SKM-1 (cell line): ENCODE measurements around the gene NPM1.
"Not testable (repeated sequence)": the region's sequence is repeated elsewhere in the genome, so short reads cannot be mapped to it uniquely, and the experiment has no call there.

Experiments used
- DNase-seq: peaks from one replicate; lab custom pipeline; 2025; ENCODE audit not compliant: unreplicated experiment; lab: John Stamatoyannopoulos, UW

The NPM1 gene

DNA sequence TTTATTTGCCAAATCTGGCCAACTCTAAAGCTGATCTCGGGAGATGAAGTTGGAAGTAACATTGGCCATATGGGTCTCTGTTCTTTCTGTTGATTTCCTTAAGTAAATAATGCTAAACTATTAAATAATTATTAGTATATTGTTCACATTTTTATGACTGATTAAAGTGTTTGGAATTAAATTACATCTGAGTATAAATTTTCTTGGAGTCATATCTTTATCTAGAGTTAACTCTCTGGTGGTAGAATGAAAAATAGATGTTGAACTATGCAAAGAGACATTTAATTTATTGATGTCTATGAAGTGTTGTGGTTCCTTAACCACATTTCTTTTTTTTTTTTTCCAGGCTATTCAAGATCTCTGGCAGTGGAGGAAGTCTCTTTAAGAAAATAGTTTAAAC, 22.5 kb downstream of the NPM1 start:
- no peak for DNase-seq

DNA sequence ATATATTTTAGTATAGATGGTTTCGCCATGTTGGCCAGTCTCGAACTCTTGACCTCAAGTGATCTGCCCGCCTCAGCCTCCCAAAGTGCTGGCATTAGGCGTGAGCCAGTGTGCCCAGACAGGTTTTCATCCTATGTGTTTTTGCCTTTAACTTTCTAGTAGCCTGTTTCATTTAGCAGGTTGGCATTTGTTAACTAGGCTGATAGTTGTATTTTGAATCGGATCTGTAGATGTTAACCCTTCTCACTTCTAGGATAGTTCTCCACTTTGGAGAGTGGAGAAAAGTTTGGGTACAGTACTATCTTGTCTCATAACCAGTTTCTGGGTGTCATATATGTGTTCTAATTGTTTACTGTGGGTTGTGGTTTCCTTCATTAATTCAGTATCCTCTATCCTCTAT, 24.5 kb downstream of the NPM1 start:
- no peak for DNase-seq

DNA sequence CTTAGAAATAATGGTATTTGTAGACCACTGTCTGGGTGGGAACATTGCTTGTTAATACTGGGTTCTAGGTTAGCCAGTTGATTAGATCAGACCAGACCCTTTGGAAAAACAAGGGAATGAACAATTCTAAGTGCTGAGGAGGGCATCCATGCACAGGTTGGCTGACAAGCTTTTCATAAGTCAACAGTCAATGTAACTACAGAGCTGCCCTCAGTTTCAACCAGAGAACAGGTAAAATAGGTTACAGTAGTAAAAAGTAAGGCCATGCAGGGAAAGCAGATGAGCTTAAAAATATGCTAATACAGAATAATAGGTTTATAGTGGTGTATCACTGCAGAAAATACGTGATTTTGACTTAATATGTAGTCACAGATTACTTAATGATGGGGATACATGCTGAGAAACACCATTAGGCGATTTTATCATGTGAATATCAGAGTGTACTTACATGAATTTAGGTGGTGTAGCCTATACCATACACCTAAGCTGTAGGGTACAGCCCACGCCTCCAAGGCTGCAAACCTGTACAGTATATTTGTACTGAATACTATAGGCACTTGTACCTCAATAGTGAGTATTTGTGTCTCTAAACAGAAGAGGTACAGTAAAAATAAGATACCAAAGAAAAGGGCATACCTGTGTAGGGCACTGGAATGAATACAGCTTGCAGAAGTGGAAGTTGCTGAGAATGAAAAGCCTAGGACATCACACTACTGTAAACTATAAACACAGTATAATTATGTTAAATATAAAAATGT, 25.7 kb downstream of the NPM1 start:
- DNase-seq: no peak

DNA sequence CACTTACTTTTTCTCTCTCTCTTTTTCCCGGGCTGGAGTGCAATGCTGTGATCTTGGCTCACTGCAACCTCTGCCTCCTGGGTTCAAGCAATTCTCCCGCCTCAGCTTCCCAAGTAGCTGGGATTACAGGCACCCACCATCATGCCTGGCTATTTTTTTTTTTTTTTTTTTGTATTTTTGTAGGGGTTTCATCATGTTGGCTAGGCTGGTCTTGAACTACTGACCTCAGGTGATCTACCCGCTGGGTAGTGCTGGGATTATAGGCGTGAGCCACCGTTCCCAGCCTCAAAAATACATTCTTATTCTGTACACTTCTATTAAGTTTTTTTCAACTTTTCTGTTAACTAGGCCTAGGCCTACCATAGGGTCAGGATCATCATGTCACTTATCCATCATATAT, 26.3 kb downstream of the NPM1 start:
- not testable (repeated sequence) for DNase-seq

DNA sequence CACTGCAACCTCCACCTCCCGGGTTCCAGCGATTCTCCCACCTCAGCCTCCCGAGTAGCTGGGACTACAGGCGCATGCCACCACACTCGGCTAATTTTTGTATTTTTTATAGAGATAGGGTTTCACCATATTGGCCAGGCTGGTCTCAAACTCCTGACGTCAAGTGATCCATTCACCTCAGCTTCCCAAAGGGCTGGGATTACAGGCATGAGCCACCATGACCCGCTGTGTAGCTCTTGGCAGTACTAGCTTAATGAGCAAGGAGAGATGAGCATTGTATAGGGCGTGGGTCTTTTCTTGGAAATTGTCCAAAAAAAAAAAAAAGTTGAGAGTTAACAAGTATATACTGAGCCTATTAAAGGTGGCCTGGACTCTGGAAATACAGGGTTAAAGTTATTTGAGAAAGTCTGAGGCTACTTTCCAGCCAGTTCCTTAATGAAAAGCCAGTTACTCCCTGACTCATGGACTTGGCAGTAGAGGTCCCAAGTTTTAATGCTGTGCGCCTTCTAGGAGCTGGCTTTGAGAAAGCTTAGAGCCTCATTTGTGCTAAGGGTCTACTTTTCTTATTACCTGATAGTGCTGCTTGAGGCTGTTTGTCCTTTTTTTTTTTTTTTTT, 27.6 kb downstream of the NPM1 start:
- no peak for DNase-seq

DNA sequence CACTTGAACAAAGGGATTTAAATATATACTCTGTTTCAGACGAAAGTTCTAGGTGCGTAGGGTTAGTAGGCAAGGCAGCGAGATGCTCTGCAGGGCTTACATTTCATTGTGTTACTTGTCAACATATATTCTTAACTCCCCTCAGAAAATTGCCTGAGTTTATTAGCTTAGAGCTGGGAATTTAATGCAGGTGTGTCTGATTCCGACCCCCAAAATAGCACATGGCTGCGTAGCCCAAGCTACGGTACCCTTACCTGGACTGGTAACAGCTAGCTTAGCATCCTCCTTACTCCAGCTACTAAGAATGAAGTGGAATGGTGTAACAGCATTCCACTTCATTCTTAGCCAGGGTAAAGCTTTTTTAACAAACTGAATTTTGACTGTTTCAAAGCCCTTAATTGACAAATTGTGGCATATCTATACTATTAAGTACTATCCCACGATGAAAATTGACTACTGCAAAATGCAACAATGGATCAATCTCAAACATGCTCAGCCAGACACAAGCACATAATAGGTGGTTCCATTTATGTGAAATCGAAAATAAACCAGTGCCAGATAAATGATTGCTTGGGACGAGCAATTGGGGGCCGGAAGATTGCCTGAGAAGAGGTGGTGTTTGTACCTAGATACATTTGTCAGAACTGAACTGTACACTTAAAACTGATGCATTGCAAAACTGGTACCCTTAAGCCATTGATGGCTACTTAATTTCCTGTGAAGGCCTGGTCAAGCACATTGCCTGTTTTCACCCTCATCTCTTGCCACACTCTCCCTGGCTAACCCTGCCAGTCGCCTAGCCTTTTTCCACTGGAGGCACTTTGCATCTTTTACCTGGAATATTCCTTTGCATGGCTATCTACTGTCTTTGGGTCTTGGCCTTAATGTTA, 28.8 kb downstream of the NPM1 start:
- DNase-seq: no peak

DNA sequence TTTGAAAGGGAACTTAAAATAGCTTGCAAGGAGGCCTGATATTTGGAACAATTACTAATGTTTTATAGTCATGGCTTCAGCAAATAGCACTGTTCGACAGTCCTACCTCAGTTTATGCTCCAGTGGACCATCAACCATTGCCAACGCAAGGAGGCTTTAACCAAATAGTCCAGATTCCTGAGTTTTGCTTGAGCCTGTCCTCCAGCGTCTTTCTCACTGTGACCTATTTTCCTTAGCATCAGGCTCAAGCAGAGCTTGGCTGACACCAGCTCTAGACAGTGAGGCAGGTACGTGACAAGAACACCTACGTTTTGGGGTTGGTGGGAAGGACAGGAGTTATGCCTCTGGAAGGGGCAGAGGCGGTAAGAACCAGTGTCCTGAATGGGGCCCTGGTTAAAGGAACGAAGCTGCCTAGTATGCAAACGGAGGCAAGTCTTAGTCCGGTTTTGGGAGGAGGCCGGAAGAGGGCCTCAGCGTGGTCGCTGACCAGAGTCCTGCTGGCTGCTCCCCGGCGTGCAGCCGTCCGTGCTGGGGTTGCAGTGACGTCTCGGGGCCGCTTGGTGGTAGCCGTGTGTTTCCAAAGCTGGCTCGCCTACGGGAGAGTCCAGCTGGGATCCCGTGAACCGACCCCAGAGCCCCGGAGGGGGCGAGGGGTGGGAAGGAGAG, 30.8 kb downstream of the NPM1 start:
- peak; percentile 16 for DNase-seq

DNA sequence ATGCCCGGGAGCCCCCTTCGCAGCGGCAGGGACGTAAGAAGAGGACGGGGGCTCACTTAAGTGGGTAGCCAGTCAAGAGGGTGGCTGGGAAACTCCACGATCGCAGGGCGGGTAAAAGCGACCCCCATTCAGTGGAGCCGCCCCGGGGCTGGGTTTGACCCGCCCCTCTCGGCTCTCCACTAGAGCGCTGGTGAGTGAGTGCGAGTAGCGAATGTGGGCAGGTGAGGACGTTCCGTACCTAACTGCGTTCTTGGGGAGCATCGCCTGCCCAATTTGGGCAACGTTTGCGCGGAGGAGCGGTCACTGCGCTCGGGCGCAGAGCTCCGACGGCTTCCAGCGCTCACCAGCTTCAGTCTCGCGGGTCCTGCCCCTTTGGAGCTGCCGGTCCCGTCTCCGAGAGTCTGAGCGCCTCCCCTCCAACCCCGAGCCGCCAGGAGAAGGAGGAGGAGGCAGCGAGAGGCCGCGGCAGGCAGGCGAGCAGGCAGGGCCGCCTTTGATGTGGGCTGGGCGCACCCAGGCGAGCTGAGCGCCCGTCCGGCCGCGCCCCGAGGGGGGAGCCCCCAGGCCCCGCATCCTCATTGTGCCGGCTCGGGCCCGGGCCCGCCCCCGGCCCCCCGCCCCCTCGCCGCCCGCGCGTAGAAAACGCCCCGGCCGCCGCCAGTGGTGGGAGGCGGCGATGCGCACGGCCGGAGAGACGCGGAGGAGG, 31.5 kb downstream of the NPM1 start, which contains the start of gene FGF18:
Gene FGF18, plus strand, starts transcription at position 666 of the 706 bp plus-strand sequence. CDS start 553 bp downstream, outside the sequence.
- DNase-seq: no peak

DNA sequence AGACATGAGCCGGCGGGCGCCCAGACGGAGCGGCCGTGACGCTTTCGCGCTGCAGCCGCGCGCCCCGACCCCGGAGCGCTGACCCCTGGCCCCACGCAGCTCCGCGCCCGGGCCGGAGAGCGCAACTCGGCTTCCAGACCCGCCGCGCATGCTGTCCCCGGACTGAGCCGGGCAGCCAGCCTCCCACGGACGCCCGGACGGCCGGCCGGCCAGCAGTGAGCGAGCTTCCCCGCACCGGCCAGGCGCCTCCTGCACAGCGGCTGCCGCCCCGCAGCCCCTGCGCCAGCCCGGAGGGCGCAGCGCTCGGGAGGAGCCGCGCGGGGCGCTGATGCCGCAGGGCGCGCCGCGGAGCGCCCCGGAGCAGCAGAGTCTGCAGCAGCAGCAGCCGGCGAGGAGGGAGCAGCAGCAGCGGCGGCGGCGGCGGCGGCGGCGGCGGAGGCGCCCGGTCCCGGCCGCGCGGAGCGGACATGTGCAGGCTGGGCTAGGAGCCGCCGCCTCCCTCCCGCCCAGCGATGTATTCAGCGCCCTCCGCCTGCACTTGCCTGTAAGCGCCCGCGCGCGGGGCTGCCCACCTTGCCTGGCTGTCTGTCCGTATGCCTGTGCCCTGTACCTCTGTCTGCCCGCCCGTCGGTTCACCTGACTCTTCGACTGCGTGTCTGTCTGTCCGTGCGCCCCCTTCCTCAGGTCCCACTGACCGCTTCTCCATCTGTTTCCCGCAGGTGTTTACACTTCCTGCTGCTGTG, 32.2 kb downstream of the NPM1 start:
- DNase-seq: no peak

DNA sequence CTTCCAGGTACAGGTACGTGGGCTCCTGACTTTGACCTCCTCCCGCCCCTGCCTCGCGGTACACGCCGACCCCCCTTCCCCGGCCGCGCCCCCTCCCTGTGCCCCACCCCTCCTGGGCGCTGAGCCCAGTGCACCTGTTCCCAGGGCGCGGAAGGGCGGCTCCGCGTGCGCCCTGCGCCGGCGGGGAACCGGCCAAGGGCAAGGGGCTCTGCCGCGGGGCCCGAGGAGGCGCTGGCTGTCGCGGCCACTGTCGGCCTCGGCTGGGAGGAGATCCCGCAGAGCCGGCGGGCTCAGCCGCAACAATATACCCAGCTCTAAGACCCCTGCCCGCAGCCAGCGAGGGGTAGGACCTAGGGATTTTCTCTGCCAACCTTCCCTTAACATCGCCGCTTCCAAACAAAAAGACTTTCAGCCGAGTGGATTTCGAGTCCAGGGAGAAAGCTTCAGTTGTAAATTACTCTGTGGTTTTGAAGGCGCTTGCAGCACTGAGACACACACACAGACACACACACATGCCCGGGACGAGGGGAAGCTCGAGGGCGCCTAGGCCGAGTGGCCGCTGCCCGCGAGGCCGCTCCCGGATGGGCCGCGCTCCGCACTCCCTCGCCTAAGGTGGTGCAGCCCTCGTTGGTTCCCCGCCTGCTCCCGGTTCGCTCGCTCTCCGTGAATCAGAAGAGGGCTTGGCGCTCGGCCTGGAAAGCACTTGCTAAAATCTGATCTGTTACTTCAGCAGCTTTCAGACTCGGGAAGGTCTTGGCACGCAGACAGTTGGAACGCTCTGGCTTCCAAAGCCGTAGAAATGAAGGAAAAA, 33.0 kb downstream of the NPM1 start:
- no peak for DNase-seq

DNA sequence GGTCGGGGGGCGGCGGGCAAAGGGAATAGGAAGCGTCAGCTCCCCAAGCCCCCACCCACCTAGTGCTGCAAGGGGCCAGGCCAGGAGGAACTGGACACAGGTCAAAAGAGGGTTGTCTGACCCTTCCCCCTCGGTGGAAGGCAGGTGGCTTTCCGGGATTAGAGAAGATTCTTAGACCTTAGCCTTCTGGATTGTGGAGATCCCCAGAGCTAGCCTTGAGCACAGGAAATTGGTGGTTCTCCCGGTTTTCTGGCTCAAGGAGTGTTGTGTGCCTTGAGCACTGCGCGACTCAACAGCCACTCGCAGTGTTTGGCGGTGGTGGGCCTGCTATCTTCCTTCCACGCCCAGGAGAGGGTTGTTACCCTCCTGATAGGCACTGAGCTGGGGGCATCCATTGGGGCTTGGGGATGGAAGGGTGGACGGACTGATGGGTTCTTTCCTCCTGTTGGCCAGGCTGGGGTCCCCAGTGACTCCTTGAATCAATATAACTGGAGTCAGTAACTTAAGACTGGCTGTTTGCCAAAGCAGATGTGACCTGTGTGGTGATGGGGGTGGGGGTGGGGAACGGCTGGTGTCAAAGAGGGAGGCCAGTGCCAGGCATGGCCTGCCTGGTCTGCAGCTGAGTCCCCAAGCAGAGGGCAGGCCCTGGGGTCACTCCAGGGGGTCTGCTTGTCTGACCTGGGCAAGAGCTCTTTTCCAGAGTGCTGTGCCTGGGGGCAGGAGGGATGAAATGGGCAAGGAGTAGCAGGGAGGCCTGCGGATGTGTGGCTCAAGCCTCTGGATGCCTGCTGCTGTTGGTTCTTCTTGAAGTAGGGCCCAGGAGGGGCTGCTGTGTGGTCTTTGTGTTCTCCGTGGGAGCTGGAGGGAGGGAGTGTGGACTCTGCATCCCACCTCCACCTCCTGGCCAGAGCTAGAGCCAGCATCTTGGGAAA, 33.9 kb downstream of the NPM1 start:
- no peak for DNase-seq

DNA sequence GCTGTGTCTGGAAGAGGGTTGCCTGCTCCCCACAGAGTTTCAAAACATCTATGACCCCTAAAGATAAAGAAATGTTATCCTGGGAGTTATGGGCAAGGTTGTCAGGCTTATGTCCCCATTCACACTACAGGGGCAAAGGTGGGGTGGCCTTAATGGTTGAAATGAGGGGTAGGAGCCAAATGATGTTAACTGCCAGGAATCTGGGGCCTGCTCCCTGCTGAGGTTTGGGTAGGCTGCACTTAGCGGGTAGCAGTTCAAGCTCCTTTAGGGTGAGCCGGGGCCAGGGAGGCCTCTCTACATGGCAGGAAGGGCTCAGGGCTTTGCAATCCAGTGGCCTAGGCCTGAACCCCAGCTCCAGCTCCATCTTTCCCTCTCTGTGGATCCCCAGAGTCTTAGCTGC, 34.8 kb downstream of the NPM1 start:
- DNase-seq: no peak

DNA sequence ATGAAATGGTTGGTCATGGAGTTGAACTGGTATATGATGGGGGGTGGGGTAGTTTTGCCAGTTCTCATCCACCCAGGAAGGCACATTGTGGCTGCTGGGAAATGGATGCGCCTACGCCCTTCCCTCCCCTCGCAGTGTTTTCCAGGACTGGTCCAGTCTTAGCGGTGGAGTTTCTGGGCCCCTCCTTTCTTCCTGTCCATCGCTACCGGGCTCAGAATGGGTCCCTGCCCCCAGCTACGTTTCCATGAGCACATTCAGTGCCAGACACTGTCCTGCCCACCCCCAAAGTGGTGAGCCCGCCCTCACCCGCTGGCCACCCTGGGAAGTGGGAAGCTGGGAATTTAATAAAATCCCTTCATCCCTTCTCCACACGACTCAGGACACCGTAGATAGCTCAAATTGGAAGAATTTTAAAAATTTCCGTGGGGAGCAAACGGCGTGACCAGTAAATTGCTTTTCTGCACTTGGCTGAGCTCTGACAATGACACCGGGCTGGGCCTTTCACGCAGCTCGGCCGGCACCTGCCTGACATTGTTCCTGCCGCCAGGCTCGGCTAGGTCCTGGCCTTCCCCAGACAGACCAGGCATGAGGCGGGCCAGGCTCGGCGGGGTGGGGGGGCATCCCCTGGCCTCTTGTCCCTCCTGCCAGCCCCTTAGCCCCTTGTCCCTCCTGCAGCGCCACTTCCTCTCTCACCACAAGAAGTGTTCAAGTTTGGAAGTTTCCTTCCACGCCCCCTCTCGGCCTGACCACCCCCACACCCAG, 35.4 kb downstream of the NPM1 start:
- DNase-seq: no peak

DNA sequence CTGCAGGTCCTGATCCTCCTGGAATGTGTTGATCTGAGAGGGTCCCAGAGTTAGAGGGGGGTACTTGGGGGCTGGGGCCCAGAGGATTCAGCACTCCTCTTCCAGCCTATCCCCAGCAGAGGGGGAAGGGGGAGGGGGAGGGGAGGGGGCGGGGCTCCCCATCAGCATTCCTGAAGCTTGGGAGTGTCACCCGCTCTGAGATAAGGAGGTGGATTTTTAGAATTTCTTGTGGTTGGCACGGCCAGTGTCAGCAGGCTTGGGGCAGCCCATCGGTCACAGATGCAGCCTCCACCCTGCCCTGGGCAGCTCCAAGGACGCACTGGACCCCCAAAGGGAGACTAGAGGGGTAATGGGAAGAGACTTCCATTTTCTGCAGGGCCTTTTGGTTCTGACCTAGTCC, 37.1 kb downstream of the NPM1 start:
- DNase-seq: no peak

DNA sequence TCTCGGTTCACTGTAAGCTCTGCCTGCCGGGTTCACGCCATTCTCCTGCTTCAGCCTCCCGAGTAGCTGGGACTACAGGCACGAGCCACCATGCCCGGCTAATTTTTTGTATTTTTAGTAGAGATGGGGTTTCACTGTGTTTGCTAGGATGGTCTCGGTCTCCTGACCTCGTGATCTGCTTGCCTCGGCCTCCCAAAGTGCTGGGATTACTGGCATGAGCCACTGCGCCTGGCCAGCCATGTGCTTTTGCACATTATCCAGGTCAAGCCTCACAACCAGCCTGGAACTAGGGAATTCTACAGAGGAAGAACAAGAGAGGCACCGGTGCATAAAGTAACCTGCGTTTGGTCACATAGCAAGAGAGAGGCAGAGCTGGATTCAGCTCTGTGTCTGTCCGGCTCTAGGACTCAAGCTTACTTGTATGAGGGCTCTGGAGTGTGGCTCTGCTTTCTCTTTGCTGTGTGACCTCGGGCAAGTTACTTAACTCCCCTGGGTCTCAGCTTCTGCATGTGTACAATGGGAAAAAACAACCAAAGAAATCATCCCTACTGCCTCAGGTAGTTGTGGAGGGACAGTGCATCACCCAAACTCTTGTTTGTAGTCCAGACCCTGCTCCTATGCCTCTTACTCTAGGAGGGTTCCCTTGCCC, 38.1 kb downstream of the NPM1 start:
- no peak for DNase-seq

DNA sequence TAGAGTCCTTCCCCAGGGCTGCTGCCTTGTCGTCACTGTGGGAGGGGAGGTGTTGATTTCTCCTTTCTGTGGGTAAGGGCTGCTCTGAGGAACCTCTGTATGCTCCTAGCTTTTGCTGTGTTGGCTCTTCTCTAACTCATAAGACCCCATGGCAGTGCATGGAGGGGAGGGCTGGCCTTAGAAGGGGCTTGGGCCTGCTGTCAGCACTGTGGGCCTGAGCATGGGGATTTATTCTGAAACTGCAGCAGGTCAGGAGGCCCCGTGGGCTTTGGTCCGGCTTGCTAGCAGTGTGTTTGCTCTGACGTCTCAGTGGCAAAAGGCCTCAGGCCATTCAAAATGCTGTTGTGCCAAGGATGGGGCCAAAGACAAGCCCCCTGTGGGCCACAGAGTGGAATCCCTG, 38.6 kb downstream of the NPM1 start:
- no peak for DNase-seq

DNA sequence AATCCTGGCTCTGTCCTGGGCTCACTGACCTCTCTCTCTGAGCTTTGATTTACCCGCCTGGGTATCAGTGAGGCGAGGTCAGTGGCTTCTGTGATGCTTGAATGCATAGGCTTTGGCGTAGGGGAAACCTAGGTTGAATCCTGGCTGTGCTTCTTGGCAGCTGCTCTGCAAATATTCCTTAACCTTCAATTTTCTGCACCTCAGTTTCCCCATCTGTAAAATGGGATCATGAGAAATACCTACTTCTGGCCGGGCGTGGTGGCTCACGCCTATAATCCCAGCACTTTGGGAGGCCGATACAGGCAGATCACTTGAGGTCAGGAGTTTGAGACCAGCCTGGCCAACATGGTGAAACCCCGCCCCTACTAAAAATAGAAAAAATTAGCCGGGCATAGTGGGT, 39.0 kb downstream of the NPM1 start:
- no peak for DNase-seq
